GM11168 (cell line): ENCODE measurements around the gene ITGAE.

Experiments
- in situ Hi-C: fragments of 300-500 bp; cut with MboI; formaldehyde crosslinking; loops from one replicate; pipeline ENCODE4 v1.12.0; 2022; ENCODE audit warnings: low sequenced_read_pairs; ENCODE audit not compliant: unreplicated experiment

Gene ITGAE

DNA sequence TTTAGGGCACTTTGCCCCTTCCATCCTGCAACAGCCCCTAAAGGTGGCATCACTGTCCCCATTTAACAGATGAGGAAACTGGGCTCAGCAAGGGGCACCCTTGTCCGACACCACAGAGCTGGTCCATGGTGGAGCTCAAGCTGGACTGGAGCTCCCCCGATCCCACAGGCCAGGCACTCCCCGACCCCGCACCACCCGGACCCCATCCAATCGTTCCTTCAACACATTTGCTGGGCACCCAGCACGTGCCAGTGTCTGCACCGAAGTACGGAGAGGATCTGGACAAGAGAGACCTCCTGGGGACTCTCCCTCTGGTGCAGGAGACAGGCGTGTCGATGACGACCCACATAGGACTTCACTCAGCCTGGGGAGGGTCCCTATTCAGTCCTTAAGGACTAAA is 119.0 kb downstream of the ITGAE start:
- in situ Hi-C loops: loop anchor here (10.0 kb wide), 1 partner anchor 53 kb away; no protein-coding TSS in a partner anchor

GRCh38 chr17:3681565-3681964 is 119.4 kb downstream of the ITGAE start:
- in situ Hi-C loops: loop anchor here (10.0 kb wide), 1 partner anchor 53 kb away; no protein-coding TSS in a partner anchor

- in situ Hi-C loops: loop anchor here (10.0 kb wide), 1 partner anchor 54 kb away; no protein-coding TSS in a partner anchor
Measured at GRCh38 chr17:3681057-3681456, 119.9 kb downstream of the ITGAE start.

GRCh38 chr17:3679531-3680126 is 121.4 kb downstream of the ITGAE start:
- in situ Hi-C loops: loop anchor here (10.0 kb wide), 1 partner anchor 55 kb away; no protein-coding TSS in a partner anchor

GRCh38 chr17:3678821-3679530 is 122.0 kb downstream of the ITGAE start:
- in situ Hi-C loops: no loop called here

DNA sequence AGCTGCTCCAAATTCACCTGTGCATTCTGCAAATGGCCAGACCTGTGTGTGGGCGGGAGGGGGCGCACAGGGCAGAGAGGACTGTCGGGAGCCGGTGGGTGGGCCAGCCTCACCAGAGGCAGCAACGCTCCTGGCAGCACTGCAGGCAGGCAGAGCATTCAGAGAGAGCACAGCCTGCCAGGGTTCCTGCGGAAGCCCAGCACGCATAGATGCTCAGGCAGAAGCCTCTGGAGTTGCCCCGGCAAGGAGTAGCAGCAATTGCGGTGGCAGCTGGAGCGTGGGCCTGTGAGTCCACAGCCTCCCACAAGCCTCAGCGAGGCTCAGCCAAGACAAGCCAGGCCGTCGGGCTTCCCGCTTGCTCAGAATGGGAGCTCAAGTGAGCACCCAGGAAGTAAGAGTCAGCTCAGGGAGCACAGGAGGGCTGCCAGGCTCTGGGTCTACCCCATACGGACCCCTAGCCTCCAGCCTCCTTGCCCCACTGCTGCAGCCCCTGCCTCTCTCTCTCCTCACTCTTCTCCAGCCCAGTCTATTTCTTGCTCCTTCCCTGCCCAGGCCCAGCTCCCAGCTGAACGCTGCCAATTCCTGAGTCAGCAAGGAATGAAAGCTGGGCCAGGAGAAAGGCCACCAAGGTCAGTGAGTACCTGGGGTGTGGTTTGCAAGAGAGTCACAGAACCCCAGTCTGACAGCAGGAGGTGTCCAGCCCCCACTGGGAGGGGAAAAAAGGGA is 122.7 kb downstream of the ITGAE start:
- in situ Hi-C loops: no loop called here

GRCh38 chr17:3675886-3676285 is 125.1 kb downstream of the ITGAE start:
- in situ Hi-C loops: no loop called here

DNA sequence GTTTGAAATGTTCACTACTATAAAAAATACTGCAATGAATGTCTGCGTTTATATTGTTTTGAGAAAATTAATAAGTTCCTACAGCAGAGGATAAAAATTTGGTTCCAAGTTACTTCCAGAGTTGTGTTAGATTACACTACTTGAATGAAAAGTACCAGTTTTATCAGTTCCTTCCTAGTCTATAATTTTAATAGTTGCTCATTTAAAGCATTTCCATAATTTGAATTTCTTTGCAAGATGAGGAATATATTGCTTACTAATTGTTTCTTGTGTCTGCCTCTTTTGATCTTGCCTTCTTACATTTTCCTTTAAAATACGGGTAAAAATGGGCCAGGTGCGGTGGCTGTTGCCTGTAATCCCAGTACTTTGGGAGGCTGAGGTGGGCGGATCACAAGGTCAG is 128.4 kb downstream of the ITGAE start:
- in situ Hi-C loops: loop anchor here (25.0 kb wide), 1 partner anchor 635 kb away; no protein-coding TSS in a partner anchor

- in situ Hi-C loops: loop anchor here (10.0 to 25.0 kb wide), 2 partner anchors 155 to 632 kb away; no protein-coding TSS in a partner anchor
Measured at GRCh38 chr17:3669548-3669947, 131.4 kb downstream of the ITGAE start.

DNA sequence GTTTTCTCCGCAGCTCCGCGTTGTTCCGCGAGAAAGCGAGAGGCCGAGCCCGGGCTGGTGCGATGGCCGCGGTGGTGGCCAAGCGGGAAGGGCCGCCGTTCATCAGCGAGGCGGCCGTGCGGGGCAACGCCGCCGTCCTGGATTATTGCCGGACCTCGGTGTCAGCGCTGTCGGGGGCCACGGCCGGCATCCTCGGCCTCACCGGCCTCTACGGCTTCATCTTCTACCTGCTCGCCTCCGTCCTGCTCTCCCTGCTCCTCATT is 132.0 kb downstream of the ITGAE start:
- in situ Hi-C loops: loop anchor here (10.0 to 25.0 kb wide), 2 partner anchors 156 to 632 kb away; no protein-coding TSS in a partner anchor

GRCh38 chr17:3668279-3669084 is 132.5 kb downstream of the ITGAE start, which contains the start of the genes EMC6 and TAX1BP3:
EMC6 (plus strand) TSS chr17:3668812; CDS start chr17:3669147, 335 bp downstream.
TAX1BP3 (minus strand) TSS chr17:3668578; CDS start chr17:3668526, 52 bp downstream.
- in situ Hi-C loops: loop anchor here (10.0 to 25.0 kb wide), 2 partner anchors 156 to 631 kb away; no protein-coding TSS in a partner anchor

GRCh38 chr17:3667366-3668278 is 133.4 kb downstream of the ITGAE start:
- in situ Hi-C loops: loop anchor here (10.0 to 25.0 kb wide), 2 partner anchors 157 to 630 kb away; no protein-coding TSS in a partner anchor

DNA sequence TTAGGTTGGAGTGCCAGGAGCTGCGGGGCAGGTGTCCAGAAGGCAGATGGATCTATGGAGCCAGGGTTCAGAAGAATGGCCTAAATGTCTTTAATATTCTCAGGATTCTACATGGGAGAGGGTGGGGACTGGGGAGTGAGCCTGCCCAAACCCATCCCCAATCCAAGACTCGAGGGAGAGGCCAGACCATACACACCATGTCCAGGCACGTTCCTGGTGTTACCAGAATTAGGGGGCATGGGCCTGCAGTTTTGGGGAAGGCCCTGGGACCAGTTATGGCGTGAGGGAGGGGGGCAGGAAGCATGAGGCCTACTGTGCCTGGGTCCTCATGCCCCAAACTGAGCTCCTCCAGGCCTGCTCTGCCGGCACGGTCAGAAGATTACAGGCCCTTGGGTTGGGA is 134.5 kb downstream of the ITGAE start:
- in situ Hi-C loops: loop anchor here (10.0 to 25.0 kb wide), 2 partner anchors 158 to 629 kb away; no protein-coding TSS in a partner anchor

- in situ Hi-C loops: loop anchor here (10.0 to 25.0 kb wide), 2 partner anchors 159 to 629 kb away; no protein-coding TSS in a partner anchor
Measured at GRCh38 chr17:3665834-3666233, 135.2 kb downstream of the ITGAE start.
